ENCODE measurements around the gene SEMA4C.

The SEMA4C gene

GRCh38 chr2:96890726-96891385 lies 21.0 kb upstream of the SEMA4C start:
- TF ChIP-seq ZFX (IDR thresholded peaks at IDR 0.05; ENCODE audit: borderline replicate concordance) (no peak), CTCF (IDR thresholded peaks at IDR 0.05) (no peak)
- peak overlapping the region; percentile 23; the same call in 1 of the 2 replicates for H3K27ac ChIP-seq

- 0 out of 2 replicates have a peak overlapping the region, but pooled peaks have one; percentile 23 for H3K27ac ChIP-seq
- TF ChIP-seq ZFX (IDR thresholded peaks at IDR 0.05; ENCODE audit: borderline replicate concordance) (no peak), CTCF (IDR thresholded peaks at IDR 0.05) (no peak)
Measured at GRCh38 chr2:96890252-96890651, 20.4 kb upstream of the SEMA4C start.

GRCh38 chr2:96889502-96889901 lies 19.6 kb upstream of the SEMA4C start:
- peak overlapping the region; percentile 94; the same call in 1 of the 2 replicates for H3K27ac ChIP-seq

GRCh38 chr2:96888072-96889011 lies 18.5 kb upstream of the SEMA4C start:
- peak overlapping the region; percentile 94 for H3K27ac ChIP-seq
- TF ChIP-seq ZFX (IDR thresholded peaks at IDR 0.05; ENCODE audit: borderline replicate concordance), result no peak
- TF ChIP-seq CTCF (IDR thresholded peaks at IDR 0.05), result no peak

GRCh38 chr2:96887493-96888012 lies 17.7 kb upstream of the SEMA4C start:
- TF ChIP-seq CTCF (IDR thresholded peaks at IDR 0.05) (no peak), ZFX (IDR thresholded peaks at IDR 0.05; ENCODE audit: borderline replicate concordance) (no peak)
- peak overlapping the region; percentile 94 for H3K27ac ChIP-seq

GRCh38 chr2:96885432-96886347 lies 15.8 kb upstream of the SEMA4C start:
- H3K27ac ChIP-seq, result no peak overlapping the region
- no peak for TF ChIP-seq CTCF (IDR thresholded peaks at IDR 0.05)
- no peak for TF ChIP-seq ZFX (IDR thresholded peaks at IDR 0.05; ENCODE audit: borderline replicate concordance)
